ENCODE measurements around the gene LAMB2.

LAMB2 gene

DNA sequence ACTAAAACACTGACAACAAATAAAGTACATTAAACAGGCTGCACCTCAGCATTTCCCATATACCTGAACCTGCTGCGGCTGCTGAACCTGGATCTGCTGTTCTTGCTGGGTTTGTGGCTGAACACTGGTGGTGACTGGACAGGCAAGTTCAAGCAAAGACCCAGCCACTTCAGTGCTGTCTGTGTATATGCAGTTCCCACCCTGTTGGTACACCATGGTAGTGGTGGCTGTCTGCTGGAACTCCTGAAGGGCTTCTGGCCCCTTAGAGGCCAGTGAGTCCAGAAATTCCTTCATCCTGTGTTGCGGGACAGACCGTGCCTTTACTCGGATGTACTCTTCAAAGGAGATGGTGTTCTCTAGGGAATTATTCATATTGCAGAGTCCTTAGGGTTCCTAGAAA is 56.2 kb downstream of the LAMB2 start:
- no peak overlapping the region for H3K4me3 ChIP-seq (ENCODE audit: low read depth, low read length)

DNA sequence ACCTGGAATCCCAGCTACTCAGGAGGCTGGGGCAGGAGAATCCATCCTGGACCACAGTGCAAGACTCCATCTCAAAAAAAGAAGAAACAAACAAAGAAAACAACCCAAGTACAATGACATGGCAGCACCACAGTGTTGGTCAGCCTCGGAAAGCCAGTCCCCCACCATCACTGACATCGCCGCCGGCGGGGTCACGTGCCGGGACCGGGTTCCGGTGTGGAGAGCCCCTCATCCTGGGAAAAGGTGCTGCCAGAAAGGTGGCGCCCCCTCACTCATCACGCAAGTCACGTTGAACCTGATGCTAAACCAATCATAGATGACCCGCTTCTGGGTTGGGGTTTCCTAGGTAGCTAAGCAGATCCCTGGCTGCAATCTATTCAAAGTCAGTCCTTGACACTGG is 56.7 kb downstream of the LAMB2 start:
- H3K4me3 ChIP-seq (ENCODE audit: low read depth, low read length), result no peak overlapping the region
